ENCODE results near the gene GANC. TPM values are rescaled to one million over a fixed set of nuclear protein-coding genes. Genes with fewer than 3 reads are reported as not detected.

GANC gene
- total RNA-seq, 1 experiment from 2014 or later = 18.5 TPM

- no peak for ATAC-seq
- H3K9me3 Mint-ChIP-seq = no peaks in the 10 kb centered on the region; the same call in 1 of the 2 replicates
- CTCF ChIA-PET = no interaction called here
Measured at GRCh38 chr15:42324308-42324707, 51.3 kb downstream of the GANC start.

DNA sequence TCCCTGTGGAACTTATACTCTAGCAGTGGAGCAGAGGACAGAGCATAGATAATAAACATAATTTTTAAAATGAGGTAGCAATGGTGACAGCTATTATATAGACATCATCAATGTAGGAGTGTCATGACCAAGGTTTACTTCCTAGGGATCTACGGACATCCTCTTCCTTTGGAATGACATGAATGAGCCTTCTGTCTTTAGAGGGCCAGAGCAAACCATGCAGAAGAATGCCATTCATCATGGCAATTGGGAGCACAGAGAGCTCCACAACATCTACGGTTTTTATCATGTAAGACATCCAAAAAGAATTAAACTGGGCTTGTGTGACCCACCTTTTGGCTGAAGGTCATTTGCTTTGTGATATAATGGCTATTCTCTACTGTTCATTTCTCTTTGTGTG, 56.2 kb downstream of the GANC start:
- CTCF ChIA-PET = interaction anchor here (1.2 kb wide), 1 partner anchor 55 kb away, joined by 5 read pairs; no protein-coding TSS in a partner anchor
- no peak overlapping the region for H3K27ac Mint-ChIP-seq
- TF ChIP-seq IRF2 (CRISPR knock-in tag; IDR thresholded peaks at IDR 0.05; ENCODE audit: borderline replicate concordance, low read depth) (no peak), NFATC4 (CRISPR knock-in tag; IDR thresholded peaks at IDR 0.05) (no peak), NR1H2 (CRISPR knock-in tag; IDR thresholded peaks at IDR 0.05) (no peak), MYBL2 (CRISPR knock-in tag; IDR thresholded peaks at IDR 0.05) (no peak), ZNF121 (CRISPR knock-in tag; IDR thresholded peaks at IDR 0.05) (no peak), TEAD4 (CRISPR knock-in tag; IDR thresholded peaks at IDR 0.05) (no peak), ZBTB21 (CRISPR knock-in tag; IDR thresholded peaks at IDR 0.05; ENCODE audit: borderline replicate concordance) (no peak), ESRRA (CRISPR knock-in tag; IDR thresholded peaks at IDR 0.05; ENCODE audit: borderline replicate concordance) (no peak), ETV6 (CRISPR knock-in tag; IDR thresholded peaks at IDR 0.05) (no peak), SOX15 (CRISPR knock-in tag; IDR thresholded peaks at IDR 0.05) (no peak), NFYB (CRISPR knock-in tag; conservative IDR thresholded peaks at IDR 0.05; ENCODE audit: low read depth) (no peak), CTCF (IDR thresholded peaks at IDR 0.05) (no peak), HMGA2 (CRISPR knock-in tag; IDR thresholded peaks at IDR 0.05) (no peak)
- TF ChIP-seq, protein P1, sequence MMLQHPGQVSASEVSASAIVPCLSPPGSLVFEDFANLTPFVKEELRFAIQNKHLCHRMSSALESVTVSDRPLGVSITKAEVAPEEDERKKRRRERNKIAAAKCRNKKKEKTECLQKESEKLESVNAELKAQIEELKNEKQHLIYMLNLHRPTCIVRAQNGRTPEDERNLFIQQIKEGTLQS (CRISPR knock-in tag; conservative IDR thresholded peaks at IDR 0.05) = no peak
- TF ChIP-seq, protein P2, sequence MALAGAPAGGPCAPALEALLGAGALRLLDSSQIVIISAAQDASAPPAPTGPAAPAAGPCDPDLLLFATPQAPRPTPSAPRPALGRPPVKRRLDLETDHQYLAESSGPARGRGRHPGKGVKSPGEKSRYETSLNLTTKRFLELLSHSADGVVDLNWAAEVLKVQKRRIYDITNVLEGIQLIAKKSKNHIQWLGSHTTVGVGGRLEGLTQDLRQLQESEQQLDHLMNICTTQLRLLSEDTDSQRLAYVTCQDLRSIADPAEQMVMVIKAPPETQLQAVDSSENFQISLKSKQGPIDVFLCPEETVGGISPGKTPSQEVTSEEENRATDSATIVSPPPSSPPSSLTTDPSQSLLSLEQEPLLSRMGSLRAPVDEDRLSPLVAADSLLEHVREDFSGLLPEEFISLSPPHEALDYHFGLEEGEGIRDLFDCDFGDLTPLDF (CRISPR knock-in tag; IDR thresholded peaks at IDR 0.05) = no peak
- TF ChIP-seq, protein P3, sequence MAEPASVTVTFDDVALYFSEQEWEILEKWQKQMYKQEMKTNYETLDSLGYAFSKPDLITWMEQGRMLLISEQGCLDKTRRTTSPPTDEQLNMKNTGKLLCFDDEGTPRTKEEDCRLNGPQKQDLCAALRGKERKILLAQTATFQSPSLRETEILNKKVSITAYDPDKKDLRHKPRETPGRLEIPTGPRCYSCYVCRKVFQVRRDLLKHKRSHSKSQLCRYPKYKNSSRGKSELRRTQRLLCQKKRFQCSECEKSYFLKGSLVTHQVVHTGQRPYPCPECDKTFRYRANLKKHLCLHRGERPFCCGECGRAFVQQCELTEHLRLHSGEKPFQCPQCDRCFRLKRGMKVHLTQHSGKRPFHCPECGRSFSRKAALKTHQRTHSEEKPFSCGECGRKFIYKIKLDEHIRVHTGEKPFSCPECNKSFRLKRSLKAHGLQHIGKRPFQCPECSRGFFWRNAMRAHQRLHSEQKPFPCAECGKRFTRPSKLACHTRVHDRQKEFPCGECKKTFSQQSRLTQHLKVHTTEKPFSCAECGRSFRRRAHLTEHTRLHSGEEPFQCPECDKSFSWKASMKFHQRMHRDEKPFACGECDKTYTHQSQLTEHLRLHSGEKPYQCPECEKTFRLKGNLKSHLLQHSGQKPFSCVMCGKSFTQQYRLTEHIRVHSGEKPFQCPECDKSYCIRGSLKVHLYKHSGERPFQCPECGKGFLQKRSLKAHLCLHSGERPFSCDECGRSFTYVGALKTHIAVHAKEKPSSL (CRISPR knock-in tag; conservative IDR thresholded peaks at IDR 0.05) = no peak

More at GRCh38 chr15:42324308-42324707, 51.3 kb downstream of the GANC start:
- DNase-seq (ENCODE audit: low spot score) = no peak
- H3K27me3 Mint-ChIP-seq (ENCODE audit: low read depth) = no peaks in the 10 kb centered on the region
- peaks cover 2% of the 10 kb centered on the region for H3K36me3 Mint-ChIP-seq
- POLR2A ChIA-PET = no interaction called here
- TF ChIP-seq PRRX2 (CRISPR knock-in tag; IDR thresholded peaks at IDR 0.05) = no peak
- TF ChIP-seq CREM (CRISPR knock-in tag; IDR thresholded peaks at IDR 0.05) = no peak
- no peak overlapping the region for H3K4me3 Mint-ChIP-seq
- H3K27ac Mint-ChIP-seq = no peak overlapping the region
- no peaks in the 10 kb centered on the region for H3K4me1 Mint-ChIP-seq

GRCh38 chr15:42329992-42330391, 57.0 kb downstream of the GANC start:
- peaks cover 8% of the 10 kb centered on the region for H3K36me3 Mint-ChIP-seq
- no peak overlapping the region for H3K4me3 Mint-ChIP-seq
- DNase-seq (ENCODE audit: low spot score) (no peak), ATAC-seq (no peak)
- H3K4me1 Mint-ChIP-seq = no peaks in the 10 kb centered on the region
- H3K27ac Mint-ChIP-seq = no peak overlapping the region
- H3K9me3 Mint-ChIP-seq = peaks cover 5% of the 10 kb centered on the region
- H3K27me3 Mint-ChIP-seq (ENCODE audit: low read depth) = no peaks in the 10 kb centered on the region
- TF ChIP-seq IRF2 (CRISPR knock-in tag; IDR thresholded peaks at IDR 0.05; ENCODE audit: borderline replicate concordance, low read depth) (no peak), GTF2I (CRISPR knock-in tag; conservative IDR thresholded peaks at IDR 0.05) (no peak)
- TF ChIP-seq, protein P4, sequence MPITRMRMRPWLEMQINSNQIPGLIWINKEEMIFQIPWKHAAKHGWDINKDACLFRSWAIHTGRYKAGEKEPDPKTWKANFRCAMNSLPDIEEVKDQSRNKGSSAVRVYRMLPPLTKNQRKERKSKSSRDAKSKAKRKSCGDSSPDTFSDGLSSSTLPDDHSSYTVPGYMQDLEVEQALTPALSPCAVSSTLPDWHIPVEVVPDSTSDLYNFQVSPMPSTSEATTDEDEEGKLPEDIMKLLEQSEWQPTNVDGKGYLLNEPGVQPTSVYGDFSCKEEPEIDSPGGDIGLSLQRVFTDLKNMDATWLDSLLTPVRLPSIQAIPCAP (CRISPR knock-in tag; IDR thresholded peaks at IDR 0.05) = no peak
- ChIA-PET CTCF (interaction anchor here (0.6 kb wide), 1 partner anchor 21 kb away, joined by 3 read pairs; no protein-coding TSS in a partner anchor), POLR2A (no interaction called here)

More for the DNA sequence above, 56.2 kb downstream of the GANC start:
- Mint-ChIP-seq H3K36me3 (peaks cover 2% of the 10 kb centered on the region), H3K9me3 (no peaks in the 10 kb centered on the region; the same call in 1 of the 2 replicates), H3K27me3 (ENCODE audit: low read depth) (no peaks in the 10 kb centered on the region), H3K4me1 (no peaks in the 10 kb centered on the region), H3K4me3 (no peak overlapping the region)
- DNase-seq (ENCODE audit: low spot score) (no peak), ATAC-seq (no peak)
- POLR2A ChIA-PET = no interaction called here

Measured in WTC11 (cell line).